Smooth muscle cell (in vitro differentiated cells): ENCODE measurements around the gene VNN1. TPM values are rescaled to one million over a fixed set of nuclear protein-coding genes. Genes with fewer than 3 reads are reported as not detected.
"Not testable (repeated sequence)": the region's sequence is repeated elsewhere in the genome, so short reads cannot be mapped to it uniquely, and the experiment has no call there.

Source experiments
- DNase-seq: peaks from one replicate; lab custom pipeline; 2025; ENCODE audit not compliant: unreplicated experiment; lab: John Stamatoyannopoulos, UW
- H2AFZ ChIP-seq: fragments of 200-600 bp; sonication (generic); 2 replicates; pipeline ENCODE4 v1.6.0; 2016; ENCODE audit warnings: antibody characterized with exemption, low read depth, mild to moderate bottlenecking
- H3F3A ChIP-seq: fragments of 200-600 bp; sonication (generic); 2 replicates; pipeline ENCODE4 v1.6.0; 2017; ENCODE audit warnings: antibody characterized with exemption, low read depth
- H3K27ac ChIP-seq: fragments of 200-600 bp; sonication (generic); 2 replicates; pipeline ENCODE4 v1.5.1; 2016; ENCODE audit warnings: low read depth, mild to moderate bottlenecking
- H3K27me3 ChIP-seq: fragments of 200-600 bp; sonication (generic); 2 replicates; pipeline ENCODE4 v1.6.1; 2016; ENCODE audit warnings: low read depth, mild to moderate bottlenecking
- H3K36me3 ChIP-seq: fragments of 200-600 bp; sonication (generic); 2 replicates; pipeline ENCODE4 v1.5.1; 2016; ENCODE audit warnings: low read depth
- H3K4me1 ChIP-seq: fragments of 200-600 bp; sonication (generic); 2 replicates; pipeline ENCODE4 v1.5.1; 2016; ENCODE audit warnings: low read depth
- H3K4me2 ChIP-seq: fragments of 200-600 bp; sonication (generic); 2 replicates; pipeline ENCODE4 v1.6.0; 2016; ENCODE audit warnings: mild to moderate bottlenecking
- H3K4me3 ChIP-seq: fragments of 200-600 bp; sonication (generic); 2 replicates; pipeline ENCODE4 v1.5.1; 2016; ENCODE audit warnings: mild to moderate bottlenecking
- H3K79me2 ChIP-seq: fragments of 200-600 bp; sonication (generic); 2 replicates; pipeline ENCODE4 v1.6.0; 2016; ENCODE audit warnings: low read depth, mild to moderate bottlenecking
- H3K9ac ChIP-seq: fragments of 200-600 bp; sonication (generic); 2 replicates; pipeline ENCODE4 v1.6.0; 2016; ENCODE audit warnings: low read depth
- H3K9me3 ChIP-seq: fragments of 200-600 bp; sonication (generic); replicated peaks from 2 replicates; pipeline ENCODE4 v1.5.1; 2016; ENCODE audit warnings: low read depth
- H4K20me1 ChIP-seq: fragments of 200-600 bp; sonication (generic); 2 replicates; pipeline ENCODE4 v1.6.0; 2016; ENCODE audit warnings: low read depth
- CTCF ChIP-seq: fragments of 200-600 bp; sonication (generic); IDR thresholded peaks from 2 replicates; pipeline ENCODE4 v1.5.1; 2017; ENCODE audit warnings: borderline replicate concordance, mild to moderate bottlenecking, antibody characterized with exemption; ENCODE audit not compliant: insufficient read depth, poor library complexity, severe bottlenecking
- WGBS: methylation state at CpG from one replicate; pipeline ENCODE4 v1.1.7; 2016; ENCODE audit warnings: low lambda C conversion rate; 5-methylcytosine and 5-hydroxymethylcytosine counted together
- polyA plus RNA-seq: library from polyadenylated mRNA; unstranded; fragments of >200 nt; fragmentation: Nextera tagmentation; extraction: Ambion mirVana; gene quantifications from 2 replicates; pipeline ENCODE4 v1.2.1, GENCODE V29; 2016
- total RNA-seq: library from RNA; depleted of rRNA; stranded (reverse); fragments of >200 nt; gene quantifications from 2 replicates; pipeline ENCODE4 v1.2.3, GENCODE V29; 2014

The VNN1 gene
- total and polyA plus RNA-seq, 2 experiments from 2014 or later = 0.22 to 0.99 TPM

DNA sequence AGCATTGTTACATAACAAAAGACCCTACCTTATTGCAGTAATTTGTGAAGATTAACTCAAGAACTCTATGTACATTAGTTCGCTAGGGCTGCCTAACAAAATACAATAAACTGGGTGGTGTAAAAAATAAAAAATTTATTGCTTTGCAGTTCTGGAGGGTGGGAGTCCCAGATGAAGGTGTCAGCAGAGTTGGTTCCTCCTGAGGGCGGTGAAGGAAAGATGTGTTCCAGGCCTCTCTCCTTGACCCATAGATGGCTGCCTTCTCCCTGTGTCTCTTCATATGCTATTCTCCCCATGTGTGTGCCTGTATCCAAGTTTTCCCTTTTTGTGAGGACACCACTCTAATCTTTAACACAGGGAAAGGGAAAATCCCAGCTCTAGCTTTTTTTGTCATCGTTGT is 305 bp upstream of the VNN1 start:
- 98% methylated on average over 3 of the region's 3 CpGs for WGBS
- H3K4me2 ChIP-seq = no peak overlapping the region
- H3K4me1 ChIP-seq = no peaks in the 10 kb centered on the region
- no peaks in the 10 kb centered on the region for H4K20me1 ChIP-seq
- no peaks in the 10 kb centered on the region for H3K27me3 ChIP-seq
- no peak for DNase-seq
- H2AFZ ChIP-seq = no peak overlapping the region
- H3K9me3 ChIP-seq = no peaks in the 10 kb centered on the region
- H3K79me2 ChIP-seq = no peaks in the 10 kb centered on the region
- TF ChIP-seq CTCF = no peak
- no peaks in the 10 kb centered on the region for H3K36me3 ChIP-seq
- H3K9ac ChIP-seq = no peak overlapping the region
- H3F3A ChIP-seq = no peaks in the 10 kb centered on the region
- no peak overlapping the region for H3K4me3 ChIP-seq
- no peak overlapping the region for H3K27ac ChIP-seq

- 54% methylated on average over 4 of the region's 4 CpGs for WGBS
- H3K9ac ChIP-seq = no peak overlapping the region
- no peaks in the 10 kb centered on the region for H4K20me1 ChIP-seq
- H3K36me3 ChIP-seq = no peaks in the 10 kb centered on the region
- H3K4me1 ChIP-seq = no peaks in the 10 kb centered on the region
- H3F3A ChIP-seq = no peaks in the 10 kb centered on the region
- DNase-seq = no peak
- no peak overlapping the region for H3K27ac ChIP-seq
- TF ChIP-seq CTCF = no peak
- no peaks in the 10 kb centered on the region for H3K79me2 ChIP-seq
- H2AFZ ChIP-seq = no peak overlapping the region
- no peaks in the 10 kb centered on the region for H3K9me3 ChIP-seq
- H3K4me2 ChIP-seq = no peak overlapping the region
- H3K27me3 ChIP-seq = no peaks in the 10 kb centered on the region
- no peak overlapping the region for H3K4me3 ChIP-seq
Observed at GRCh38 chr6:132712366-132712765, 1.5 kb downstream of the VNN1 start.

GRCh38 chr6:132708771-132709170 is 5.1 kb downstream of the VNN1 start:
- Histone ChIP-seq H3F3A (no peaks in the 10 kb centered on the region), H2AFZ (no peak overlapping the region), H3K79me2 (no peaks in the 10 kb centered on the region), H3K9me3 (no peaks in the 10 kb centered on the region), H3K4me1 (no peaks in the 10 kb centered on the region), H3K27me3 (no peaks in the 10 kb centered on the region), H4K20me1 (no peaks in the 10 kb centered on the region), H3K4me3 (no peak overlapping the region), H3K9ac (no peak overlapping the region), H3K4me2 (no peak overlapping the region), H3K27ac (no peak overlapping the region), H3K36me3 (no peaks in the 10 kb centered on the region)
- no peak for TF ChIP-seq CTCF
- 95% methylated on average over 3 of the region's 3 CpGs for WGBS
- no peak for DNase-seq

- no peak for DNase-seq
- H3K36me3 ChIP-seq = no peaks in the 10 kb centered on the region
- H3K9me3 ChIP-seq = no peaks in the 10 kb centered on the region
- H3F3A ChIP-seq = no peaks in the 10 kb centered on the region
- H3K27ac ChIP-seq = no peak overlapping the region
- H3K9ac ChIP-seq = no peak overlapping the region
- H4K20me1 ChIP-seq = no peaks in the 10 kb centered on the region
- H2AFZ ChIP-seq = no peak overlapping the region
- H3K27me3 ChIP-seq = no peaks in the 10 kb centered on the region
- H3K4me3 ChIP-seq = no peak overlapping the region
- no peaks in the 10 kb centered on the region for H3K79me2 ChIP-seq
- TF ChIP-seq CTCF = no peak
- no peak overlapping the region for H3K4me2 ChIP-seq
- H3K4me1 ChIP-seq = no peaks in the 10 kb centered on the region
Observed at GRCh38 chr6:132708002-132708401, 5.9 kb downstream of the VNN1 start.

DNA sequence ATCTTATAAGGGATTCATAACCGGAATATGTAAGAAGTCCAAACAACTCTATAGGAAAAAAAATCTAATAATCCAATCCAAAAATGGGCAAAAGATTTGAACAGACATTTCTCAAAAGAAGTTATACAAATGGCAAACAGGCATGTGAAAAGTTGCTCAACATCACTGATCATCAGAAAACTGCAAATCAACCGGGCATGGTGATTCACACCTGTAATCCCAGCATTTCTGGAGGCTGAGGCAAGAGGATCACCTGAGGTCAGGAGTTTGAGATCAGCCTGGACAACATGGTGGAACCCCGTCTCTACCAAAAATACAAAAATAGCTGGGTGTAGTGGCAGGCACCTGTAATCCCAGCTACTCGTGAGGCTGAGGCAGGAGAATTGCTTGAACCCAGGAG is 7.1 kb downstream of the VNN1 start:
- H3F3A ChIP-seq, H3K4me1 ChIP-seq, H4K20me1 ChIP-seq, H2AFZ ChIP-seq, H3K36me3 ChIP-seq, H3K27me3 ChIP-seq, H3K4me3 ChIP-seq, H3K27ac ChIP-seq, H3K9ac ChIP-seq, H3K4me2 ChIP-seq, H3K79me2 ChIP-seq, H3K9me3 ChIP-seq, DNase-seq: not testable (repeated sequence)
- WGBS = 93% methylated on average over 4 of the region's 4 CpGs
